Fibroblast of pulmonary artery (primary cell): ENCODE results near the gene MYO1D.

Source experiments
- DNase-seq: peaks from one replicate; pipeline ENCODE4 v3.0.0-alpha.2; 2010; ENCODE audit warnings: low read depth
- H3K4me3 ChIP-seq: replicated peaks from 2 replicates; pipeline ENCODE4 v1.5.1; 2011; ENCODE audit warnings: low read depth, mild to moderate bottlenecking, control low read depth, low read length, moderate library complexity
- CTCF ChIP-seq: IDR thresholded peaks from 2 replicates; pipeline ENCODE4 v1.5.1; 2011; ENCODE audit warnings: mild to moderate bottlenecking, control low read depth, low read length, inconsistent platforms; ENCODE audit errors: missing control alignments

The MYO1D gene

GRCh38 chr17:32713081-32713480, 163.8 kb downstream of the MYO1D start:
- no peak for DNase-seq
- no peak overlapping the region for H3K4me3 ChIP-seq
- no peak for TF ChIP-seq CTCF

GRCh38 chr17:32709562-32709961, 167.4 kb downstream of the MYO1D start:
- H3K4me3 ChIP-seq, result no peak overlapping the region
- no peak for DNase-seq
- TF ChIP-seq CTCF, result no peak

GRCh38 chr17:32701871-32702270, 175.1 kb downstream of the MYO1D start:
- H3K4me3 ChIP-seq, result no peak overlapping the region
- DNase-seq, result no peak
- no peak for TF ChIP-seq CTCF

- DNase-seq, result no peak
- no peak for TF ChIP-seq CTCF
- no peak overlapping the region for H3K4me3 ChIP-seq
Measured at GRCh38 chr17:32699247-32699646, 177.7 kb downstream of the MYO1D start.

- no peak for DNase-seq
- TF ChIP-seq CTCF, result no peak
- no peak overlapping the region for H3K4me3 ChIP-seq
Measured at GRCh38 chr17:32697728-32698625, 178.9 kb downstream of the MYO1D start.

- no peak for DNase-seq
- TF ChIP-seq CTCF, result no peak
- H3K4me3 ChIP-seq, result no peak overlapping the region
Measured at GRCh38 chr17:32696426-32696825, 180.5 kb downstream of the MYO1D start.

- H3K4me3 ChIP-seq, result no peak overlapping the region
- no peak for TF ChIP-seq CTCF
- no peak for DNase-seq
Measured at GRCh38 chr17:32695864-32696263, 181.1 kb downstream of the MYO1D start.
